ENCODE data around the gene ALKAL2.

- TF ChIP-seq CTCF (IDR thresholded peaks at IDR 0.05) (no peak), POLR2A (IDR thresholded peaks at IDR 0.05) (no peak)
These were observed 26.1 kb upstream of the ALKAL2 start for GRCh38 chr2:313991-314390.
